ENCODE results near the gene MAGI2. TPM values are rescaled to one million over a fixed set of nuclear protein-coding genes. Genes with fewer than 3 reads are reported as not detected.

MAGI2 gene
- total and polyA plus RNA-seq, 2 experiments from 2014 or later: 10.4 to 26.4 TPM

DNA sequence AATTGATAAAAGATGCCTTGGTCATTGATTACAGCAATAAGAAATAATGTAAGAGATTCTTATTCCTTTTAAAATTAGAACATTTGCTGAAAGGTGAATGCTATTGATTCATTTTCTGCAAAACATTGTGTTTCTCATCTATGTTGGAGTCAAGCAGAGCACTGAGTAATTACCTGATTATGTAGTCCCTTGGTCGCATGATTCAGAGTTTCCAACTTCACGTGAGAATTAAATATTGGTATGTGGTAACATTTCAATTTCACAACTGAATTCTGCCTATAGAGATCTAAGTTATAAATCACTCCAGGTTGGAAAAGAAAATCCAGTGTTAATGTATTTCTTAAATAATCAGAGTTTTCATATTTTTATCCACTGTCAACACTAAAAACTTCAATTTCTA lies 953.5 kb downstream of the MAGI2 start:
- H3K27me3 Mint-ChIP-seq (ENCODE audit: insufficient read depth, low read depth, poor library complexity): no peaks in the 10 kb centered on the region
- ATAC-seq: no peak
- Histone ChIP-seq H3K4me1 (ENCODE audit: insufficient read depth) (peaks cover 29% of the 10 kb centered on the region), H3K4me3 (no peak overlapping the region), H3K4me2 (no peak overlapping the region), H3K9me2 (ENCODE audit: insufficient read depth) (no peaks in the 10 kb centered on the region), H3K79me2 (replicated peaks; ENCODE audit: insufficient read depth) (no peaks in the 10 kb centered on the region), H4K20me1 (replicated peaks; ENCODE audit: insufficient read depth) (no peaks in the 10 kb centered on the region), H3F3A (replicated peaks; ENCODE audit: low read depth) (no peaks in the 10 kb centered on the region), H3K27ac (ENCODE audit: low read depth) (no peak overlapping the region), H3K27me3 (ENCODE audit: insufficient read depth) (no peaks in the 10 kb centered on the region), H3K36me3 (ENCODE audit: insufficient read depth) (peaks cover 2% of the 10 kb centered on the region; the same call in 1 of the 2 replicates), H2AFZ (no peak overlapping the region)
- H3K27ac Mint-ChIP-seq: no peak overlapping the region
- peaks cover 3% of the 10 kb centered on the region; the same call in 1 of the 3 replicates for H3K36me3 Mint-ChIP-seq (ENCODE audit: low read depth)
- no peaks in the 10 kb centered on the region for H3K9me3 Mint-ChIP-seq
- TF ChIP-seq ZNF331 (CRISPR knock-in tag; IDR thresholded peaks at IDR 0.05; ENCODE audit: low read depth) (no peak), ZNF114 (CRISPR knock-in tag; IDR thresholded peaks at IDR 0.05) (no peak), EZH2phosphoT487 (IDR thresholded peaks at IDR 0.05; ENCODE audit: unreplicated experiment) (no peak), CREB1 (CRISPR knock-in tag; IDR thresholded peaks at IDR 0.05; ENCODE audit: low read depth) (no peak), POLR2AphosphoS5 (IDR thresholded peaks at IDR 0.05; ENCODE audit: low read depth) (no peak), JUNB (IDR thresholded peaks at IDR 0.05; ENCODE audit: unreplicated experiment) (no peak), NANOG (IDR thresholded peaks at IDR 0.05; ENCODE audit: borderline replicate concordance) (no peak), EZH2 (IDR thresholded peaks at IDR 0.05; ENCODE audit: low read depth, unreplicated experiment) (no peak), STAT1 (IDR thresholded peaks at IDR 0.05; ENCODE audit: unreplicated experiment) (no peak)
- TF ChIP-seq, protein P1, sequence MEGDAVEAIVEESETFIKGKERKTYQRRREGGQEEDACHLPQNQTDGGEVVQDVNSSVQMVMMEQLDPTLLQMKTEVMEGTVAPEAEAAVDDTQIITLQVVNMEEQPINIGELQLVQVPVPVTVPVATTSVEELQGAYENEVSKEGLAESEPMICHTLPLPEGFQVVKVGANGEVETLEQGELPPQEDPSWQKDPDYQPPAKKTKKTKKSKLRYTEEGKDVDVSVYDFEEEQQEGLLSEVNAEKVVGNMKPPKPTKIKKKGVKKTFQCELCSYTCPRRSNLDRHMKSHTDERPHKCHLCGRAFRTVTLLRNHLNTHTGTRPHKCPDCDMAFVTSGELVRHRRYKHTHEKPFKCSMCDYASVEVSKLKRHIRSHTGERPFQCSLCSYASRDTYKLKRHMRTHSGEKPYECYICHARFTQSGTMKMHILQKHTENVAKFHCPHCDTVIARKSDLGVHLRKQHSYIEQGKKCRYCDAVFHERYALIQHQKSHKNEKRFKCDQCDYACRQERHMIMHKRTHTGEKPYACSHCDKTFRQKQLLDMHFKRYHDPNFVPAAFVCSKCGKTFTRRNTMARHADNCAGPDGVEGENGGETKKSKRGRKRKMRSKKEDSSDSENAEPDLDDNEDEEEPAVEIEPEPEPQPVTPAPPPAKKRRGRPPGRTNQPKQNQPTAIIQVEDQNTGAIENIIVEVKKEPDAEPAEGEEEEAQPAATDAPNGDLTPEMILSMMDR (conservative IDR thresholded peaks at IDR 0.05; ENCODE audit: low read depth in 2 of 2): no peak
- TF ChIP-seq, protein P2, sequence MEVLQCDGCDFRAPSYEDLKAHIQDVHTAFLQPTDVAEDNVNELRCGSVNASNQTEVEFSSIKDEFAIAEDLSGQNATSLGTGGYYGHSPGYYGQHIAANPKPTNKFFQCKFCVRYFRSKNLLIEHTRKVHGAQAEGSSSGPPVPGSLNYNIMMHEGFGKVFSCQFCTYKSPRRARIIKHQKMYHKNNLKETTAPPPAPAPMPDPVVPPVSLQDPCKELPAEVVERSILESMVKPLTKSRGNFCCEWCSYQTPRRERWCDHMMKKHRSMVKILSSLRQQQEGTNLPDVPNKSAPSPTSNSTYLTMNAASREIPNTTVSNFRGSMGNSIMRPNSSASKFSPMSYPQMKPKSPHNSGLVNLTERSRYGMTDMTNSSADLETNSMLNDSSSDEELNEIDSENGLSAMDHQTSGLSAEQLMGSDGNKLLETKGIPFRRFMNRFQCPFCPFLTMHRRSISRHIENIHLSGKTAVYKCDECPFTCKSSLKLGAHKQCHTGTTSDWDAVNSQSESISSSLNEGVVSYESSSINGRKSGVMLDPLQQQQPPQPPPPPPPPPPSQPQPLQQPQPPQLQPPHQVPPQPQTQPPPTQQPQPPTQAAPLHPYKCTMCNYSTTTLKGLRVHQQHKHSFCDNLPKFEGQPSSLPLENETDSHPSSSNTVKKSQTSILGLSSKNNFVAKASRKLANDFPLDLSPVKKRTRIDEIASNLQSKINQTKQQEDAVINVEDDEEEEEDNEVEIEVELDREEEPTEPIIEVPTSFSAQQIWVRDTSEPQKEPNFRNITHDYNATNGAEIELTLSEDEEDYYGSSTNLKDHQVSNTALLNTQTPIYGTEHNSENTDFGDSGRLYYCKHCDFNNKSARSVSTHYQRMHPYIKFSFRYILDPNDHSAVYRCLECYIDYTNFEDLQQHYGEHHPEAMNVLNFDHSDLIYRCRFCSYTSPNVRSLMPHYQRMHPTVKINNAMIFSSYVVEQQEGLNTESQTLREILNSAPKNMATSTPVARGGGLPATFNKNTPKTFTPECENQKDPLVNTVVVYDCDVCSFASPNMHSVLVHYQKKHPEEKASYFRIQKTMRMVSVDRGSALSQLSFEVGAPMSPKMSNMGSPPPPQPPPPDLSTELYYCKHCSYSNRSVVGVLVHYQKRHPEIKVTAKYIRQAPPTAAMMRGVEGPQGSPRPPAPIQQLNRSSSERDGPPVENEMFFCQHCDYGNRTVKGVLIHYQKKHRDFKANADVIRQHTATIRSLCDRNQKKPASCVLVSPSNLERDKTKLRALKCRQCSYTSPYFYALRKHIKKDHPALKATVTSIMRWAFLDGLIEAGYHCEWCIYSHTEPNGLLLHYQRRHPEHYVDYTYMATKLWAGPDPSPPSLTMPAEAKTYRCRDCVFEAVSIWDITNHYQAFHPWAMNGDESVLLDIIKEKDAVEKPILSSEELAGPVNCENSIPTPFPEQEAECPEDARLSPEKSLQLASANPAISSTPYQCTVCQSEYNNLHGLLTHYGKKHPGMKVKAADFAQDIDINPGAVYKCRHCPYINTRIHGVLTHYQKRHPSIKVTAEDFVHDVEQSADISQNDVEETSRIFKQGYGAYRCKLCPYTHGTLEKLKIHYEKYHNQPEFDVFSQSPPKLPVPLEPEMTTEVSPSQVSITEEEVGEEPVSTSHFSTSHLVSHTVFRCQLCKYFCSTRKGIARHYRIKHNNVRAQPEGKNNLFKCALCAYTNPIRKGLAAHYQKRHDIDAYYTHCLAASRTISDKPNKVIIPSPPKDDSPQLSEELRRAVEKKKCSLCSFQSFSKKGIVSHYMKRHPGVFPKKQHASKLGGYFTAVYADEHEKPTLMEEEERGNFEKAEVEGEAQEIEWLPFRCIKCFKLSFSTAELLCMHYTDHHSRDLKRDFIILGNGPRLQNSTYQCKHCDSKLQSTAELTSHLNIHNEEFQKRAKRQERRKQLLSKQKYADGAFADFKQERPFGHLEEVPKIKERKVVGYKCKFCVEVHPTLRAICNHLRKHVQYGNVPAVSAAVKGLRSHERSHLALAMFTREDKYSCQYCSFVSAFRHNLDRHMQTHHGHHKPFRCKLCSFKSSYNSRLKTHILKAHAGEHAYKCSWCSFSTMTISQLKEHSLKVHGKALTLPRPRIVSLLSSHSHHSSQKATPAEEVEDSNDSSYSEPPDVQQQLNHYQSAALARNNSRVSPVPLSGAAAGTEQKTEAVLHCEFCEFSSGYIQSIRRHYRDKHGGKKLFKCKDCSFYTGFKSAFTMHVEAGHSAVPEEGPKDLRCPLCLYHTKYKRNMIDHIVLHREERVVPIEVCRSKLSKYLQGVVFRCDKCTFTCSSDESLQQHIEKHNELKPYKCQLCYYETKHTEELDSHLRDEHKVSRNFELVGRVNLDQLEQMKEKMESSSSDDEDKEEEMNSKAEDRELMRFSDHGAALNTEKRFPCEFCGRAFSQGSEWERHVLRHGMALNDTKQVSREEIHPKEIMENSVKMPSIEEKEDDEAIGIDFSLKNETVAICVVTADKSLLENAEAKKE (CRISPR knock-in tag; IDR thresholded peaks at IDR 0.05): no peak
- TF ChIP-seq, protein P3, sequence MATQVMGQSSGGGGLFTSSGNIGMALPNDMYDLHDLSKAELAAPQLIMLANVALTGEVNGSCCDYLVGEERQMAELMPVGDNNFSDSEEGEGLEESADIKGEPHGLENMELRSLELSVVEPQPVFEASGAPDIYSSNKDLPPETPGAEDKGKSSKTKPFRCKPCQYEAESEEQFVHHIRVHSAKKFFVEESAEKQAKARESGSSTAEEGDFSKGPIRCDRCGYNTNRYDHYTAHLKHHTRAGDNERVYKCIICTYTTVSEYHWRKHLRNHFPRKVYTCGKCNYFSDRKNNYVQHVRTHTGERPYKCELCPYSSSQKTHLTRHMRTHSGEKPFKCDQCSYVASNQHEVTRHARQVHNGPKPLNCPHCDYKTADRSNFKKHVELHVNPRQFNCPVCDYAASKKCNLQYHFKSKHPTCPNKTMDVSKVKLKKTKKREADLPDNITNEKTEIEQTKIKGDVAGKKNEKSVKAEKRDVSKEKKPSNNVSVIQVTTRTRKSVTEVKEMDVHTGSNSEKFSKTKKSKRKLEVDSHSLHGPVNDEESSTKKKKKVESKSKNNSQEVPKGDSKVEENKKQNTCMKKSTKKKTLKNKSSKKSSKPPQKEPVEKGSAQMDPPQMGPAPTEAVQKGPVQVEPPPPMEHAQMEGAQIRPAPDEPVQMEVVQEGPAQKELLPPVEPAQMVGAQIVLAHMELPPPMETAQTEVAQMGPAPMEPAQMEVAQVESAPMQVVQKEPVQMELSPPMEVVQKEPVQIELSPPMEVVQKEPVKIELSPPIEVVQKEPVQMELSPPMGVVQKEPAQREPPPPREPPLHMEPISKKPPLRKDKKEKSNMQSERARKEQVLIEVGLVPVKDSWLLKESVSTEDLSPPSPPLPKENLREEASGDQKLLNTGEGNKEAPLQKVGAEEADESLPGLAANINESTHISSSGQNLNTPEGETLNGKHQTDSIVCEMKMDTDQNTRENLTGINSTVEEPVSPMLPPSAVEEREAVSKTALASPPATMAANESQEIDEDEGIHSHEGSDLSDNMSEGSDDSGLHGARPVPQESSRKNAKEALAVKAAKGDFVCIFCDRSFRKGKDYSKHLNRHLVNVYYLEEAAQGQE (IDR thresholded peaks at IDR 0.05; ENCODE audit: unreplicated experiment): no peak
- TF ChIP-seq, protein P4, sequence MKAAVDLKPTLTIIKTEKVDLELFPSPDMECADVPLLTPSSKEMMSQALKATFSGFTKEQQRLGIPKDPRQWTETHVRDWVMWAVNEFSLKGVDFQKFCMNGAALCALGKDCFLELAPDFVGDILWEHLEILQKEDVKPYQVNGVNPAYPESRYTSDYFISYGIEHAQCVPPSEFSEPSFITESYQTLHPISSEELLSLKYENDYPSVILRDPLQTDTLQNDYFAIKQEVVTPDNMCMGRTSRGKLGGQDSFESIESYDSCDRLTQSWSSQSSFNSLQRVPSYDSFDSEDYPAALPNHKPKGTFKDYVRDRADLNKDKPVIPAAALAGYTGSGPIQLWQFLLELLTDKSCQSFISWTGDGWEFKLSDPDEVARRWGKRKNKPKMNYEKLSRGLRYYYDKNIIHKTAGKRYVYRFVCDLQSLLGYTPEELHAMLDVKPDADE (IDR thresholded peaks at IDR 0.05): no peak
- DNase-seq (ENCODE audit: low spot score): no peak
- H3K4me3 Mint-ChIP-seq: no peak overlapping the region
- H3K4me1 Mint-ChIP-seq: peaks cover 21% of the 10 kb centered on the region
